ENCODE data around the gene TRIM28.
"Not testable (repeated sequence)": the region's sequence is repeated elsewhere in the genome, so short reads cannot be mapped to it uniquely, and the experiment has no call there.

Gene TRIM28

DNA sequence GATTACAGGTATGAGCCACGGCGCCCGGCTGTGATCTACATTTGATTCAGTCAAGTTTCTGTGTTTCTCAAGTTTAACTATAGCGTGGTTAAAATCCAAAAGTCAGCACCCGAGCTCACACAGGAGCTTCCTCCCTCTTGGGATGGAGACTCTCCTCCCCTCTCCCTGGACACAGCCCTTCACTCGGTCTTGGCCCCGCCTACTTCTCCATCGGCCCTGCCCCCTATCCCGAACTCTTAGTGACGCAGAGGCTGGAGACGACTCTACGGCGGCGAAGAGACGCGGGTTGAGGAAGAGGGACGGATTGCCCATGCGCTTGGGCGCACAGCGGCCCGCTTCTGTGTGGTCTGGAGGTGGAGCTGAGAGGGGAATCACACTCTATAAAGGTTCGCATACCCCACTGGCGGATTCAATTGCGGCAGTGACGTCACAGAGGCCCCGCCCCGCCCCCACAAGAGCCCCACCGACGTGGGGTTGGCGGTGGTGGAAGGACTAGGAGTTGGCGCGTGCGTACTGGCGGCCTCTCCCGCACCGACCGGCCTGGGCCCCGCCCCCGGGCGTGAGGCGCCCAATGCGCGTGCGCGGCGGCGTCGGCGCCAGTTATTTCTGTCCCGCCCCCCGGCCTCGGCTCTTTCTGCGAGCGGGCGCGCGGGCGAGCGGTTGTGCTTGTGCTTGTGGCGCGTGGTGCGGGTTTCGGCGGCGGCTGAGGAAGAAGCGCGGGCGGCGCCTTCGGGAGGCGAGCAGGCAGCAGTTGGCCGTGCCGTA, at the start of gene TRIM28:
Gene TRIM28, plus strand, starts transcription at position 239 of the 765 bp plus-strand sequence. CDS start 694 bp downstream, outside the sequence.
- DNase-seq (ENCODE audit: low read depth): peak; percentile 100

DNA sequence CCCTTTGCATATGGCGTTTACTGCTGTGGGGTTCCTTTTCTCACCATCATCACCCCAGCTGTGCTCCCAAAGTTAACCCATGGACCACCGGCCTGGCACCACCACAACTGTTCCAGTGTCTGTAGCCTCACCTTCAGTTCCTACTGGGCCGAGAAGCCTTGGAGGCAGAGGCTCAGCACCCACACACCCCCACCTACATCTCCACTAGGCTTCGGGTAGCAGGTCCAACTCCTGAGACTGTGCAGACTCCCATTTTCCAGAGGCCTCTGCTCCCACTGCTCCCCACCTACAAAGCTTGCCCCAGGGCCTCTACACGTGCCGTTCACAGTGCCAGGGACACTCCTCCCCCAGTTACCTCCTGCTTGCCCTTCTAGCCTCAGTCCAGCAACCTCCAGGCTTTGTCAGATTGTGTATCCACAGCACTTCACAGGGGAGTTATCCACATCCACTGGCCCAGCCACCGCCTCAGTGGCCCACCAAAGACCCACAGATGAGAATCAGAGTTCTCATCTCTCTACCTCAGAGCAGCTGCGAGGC, 46.2 kb upstream of the TRIM28 start:
- no peak for DNase-seq (ENCODE audit: low read depth)

DNA sequence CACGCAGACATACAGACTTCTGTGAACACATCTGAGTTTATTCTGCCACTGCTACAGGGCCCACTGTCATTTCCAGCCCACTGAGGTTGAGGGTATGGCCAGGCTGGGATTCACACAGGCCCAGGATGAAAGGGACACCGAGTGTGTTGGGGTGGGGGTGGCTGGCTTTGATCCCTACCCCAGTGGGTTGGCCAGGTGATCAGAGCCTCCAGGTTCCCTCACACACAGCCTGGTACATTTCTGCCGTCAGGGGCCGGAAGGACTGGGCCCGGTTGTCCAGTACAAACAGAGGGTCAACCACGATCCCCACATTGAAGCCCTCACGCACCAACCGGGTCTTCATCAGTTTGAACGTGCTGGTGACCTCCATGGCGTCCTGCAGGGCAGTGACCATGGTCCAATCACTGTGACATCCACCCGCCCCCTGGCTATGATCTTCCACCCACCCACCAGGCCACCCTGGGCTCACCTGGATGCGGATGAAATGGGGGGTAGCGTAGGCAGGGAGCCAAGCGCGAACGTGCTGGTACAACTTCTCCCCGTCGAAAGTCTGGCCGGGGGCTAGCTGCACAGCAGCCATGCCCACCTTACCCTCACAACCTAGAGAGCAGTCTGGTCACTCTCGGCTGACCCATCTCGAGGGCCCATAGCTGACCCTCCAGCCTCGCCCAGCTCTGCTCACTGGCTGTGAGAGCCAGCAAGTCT, 45.4 kb upstream of the TRIM28 start:
- DNase-seq (ENCODE audit: low read depth): no peak

DNA sequence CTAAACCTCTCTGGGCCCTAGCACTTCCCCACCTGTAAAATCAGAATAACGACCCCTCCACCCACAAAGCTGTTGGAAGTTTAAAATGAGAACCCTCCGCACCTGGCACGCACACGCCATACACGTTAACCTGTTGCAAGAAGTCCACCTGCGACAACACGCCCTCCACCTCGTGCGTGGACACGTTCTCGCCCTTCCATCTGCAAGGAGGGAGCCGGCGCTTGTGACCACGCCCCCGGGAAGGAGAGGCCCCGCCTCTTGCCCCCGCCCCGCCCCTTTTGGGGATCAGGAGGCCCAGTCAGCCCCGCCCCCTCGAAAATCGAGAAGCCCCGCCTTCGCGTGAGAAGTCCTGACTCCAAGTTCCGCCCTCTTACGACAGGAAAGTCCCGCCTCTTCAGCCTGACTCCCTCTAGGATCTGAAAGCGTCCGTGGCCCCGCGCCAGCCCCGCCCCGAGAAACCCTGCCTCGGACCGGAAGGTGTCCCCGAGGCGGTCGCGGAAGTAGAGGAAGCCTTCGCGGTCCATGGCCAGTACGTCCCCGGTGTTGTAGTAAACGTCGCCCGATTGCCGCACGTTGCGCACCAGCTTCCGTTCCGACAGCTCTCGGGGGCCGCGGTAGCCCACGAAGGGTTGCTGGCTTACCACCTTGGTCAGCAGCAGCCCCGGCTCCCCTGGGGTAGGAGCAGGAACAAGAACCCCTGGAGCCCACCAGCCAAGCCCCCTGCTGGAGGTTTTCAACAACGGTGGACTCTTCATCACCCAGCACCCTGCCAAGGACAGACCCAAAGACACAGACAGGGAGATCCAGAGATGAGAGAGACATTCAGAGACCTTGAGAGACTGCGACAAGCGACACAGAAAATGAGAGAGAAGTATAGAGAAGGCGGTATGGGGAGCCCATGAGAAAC, 44.6 kb upstream of the TRIM28 start:
- DNase-seq (ENCODE audit: low read depth): peak; percentile 93

DNA sequence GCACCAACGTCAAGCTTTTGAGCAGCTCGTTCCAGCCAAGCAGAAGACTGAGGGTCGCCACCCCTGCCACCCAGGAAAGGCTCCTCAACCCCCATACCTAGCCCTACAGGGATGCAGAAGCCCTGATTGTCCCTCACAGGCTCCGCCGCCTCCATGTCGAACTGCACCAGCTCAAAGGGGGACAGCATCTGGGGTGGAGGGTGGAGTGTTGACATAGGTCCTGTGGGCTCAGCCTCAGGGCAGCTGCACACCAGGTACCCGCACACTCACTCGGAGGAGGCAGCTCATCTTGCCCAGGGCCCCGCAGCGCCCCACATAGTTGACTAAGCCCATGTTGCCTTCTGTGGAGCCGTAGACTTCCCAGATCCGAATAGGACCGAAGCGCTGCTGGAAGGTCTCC, 43.6 kb upstream of the TRIM28 start:
- DNase-seq (ENCODE audit: low read depth): no peak

DNA sequence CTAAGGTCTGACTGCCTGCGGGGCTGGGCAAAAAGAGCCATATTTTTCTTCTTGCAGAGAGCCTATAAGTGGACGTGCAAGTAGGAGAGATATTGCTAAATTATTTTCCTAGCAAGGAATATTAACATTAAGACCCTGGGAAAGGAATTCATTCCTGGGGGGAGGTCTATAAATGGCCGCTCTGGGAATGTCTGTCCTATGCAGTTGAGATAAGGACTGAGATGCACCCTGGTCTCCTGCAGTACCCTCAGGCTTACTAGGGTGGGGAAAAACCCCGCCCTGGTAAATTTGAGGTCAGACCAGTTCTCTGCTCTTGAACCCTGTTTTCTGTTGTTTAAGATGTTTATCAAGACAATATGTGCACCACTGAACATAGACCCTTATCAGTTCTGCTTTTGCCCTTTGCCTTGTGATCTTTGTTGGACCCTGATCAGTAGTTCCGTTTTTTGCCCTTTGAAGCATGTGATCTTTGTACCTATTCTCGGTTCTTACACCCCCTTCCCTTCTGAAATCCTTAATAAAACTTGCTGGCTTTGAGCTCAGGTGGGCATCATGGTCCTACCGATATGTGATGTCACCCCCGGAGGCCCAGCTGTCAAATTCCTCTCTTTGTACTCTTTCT, 36.2 kb upstream of the TRIM28 start:
- not testable (repeated sequence) for DNase-seq (ENCODE audit: low read depth)

DNA sequence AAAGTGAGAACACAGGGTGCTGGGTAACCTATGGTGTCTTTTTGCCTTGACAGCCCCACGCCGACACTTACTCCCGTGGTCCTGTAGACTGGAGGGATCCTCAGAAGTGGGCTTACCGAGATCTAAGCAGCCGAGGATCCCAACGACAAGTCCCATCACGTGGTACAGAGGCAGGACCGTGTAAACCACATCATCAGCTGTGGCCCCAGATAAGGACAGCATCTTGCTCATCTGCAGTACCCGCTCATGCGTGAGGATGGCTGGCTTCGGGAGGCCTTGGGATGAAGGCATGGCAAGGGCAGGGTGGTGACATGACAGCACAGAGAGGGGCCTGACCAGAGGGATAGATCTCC, 34.2 kb upstream of the TRIM28 start:
- no peak for DNase-seq (ENCODE audit: low read depth)

DNA sequence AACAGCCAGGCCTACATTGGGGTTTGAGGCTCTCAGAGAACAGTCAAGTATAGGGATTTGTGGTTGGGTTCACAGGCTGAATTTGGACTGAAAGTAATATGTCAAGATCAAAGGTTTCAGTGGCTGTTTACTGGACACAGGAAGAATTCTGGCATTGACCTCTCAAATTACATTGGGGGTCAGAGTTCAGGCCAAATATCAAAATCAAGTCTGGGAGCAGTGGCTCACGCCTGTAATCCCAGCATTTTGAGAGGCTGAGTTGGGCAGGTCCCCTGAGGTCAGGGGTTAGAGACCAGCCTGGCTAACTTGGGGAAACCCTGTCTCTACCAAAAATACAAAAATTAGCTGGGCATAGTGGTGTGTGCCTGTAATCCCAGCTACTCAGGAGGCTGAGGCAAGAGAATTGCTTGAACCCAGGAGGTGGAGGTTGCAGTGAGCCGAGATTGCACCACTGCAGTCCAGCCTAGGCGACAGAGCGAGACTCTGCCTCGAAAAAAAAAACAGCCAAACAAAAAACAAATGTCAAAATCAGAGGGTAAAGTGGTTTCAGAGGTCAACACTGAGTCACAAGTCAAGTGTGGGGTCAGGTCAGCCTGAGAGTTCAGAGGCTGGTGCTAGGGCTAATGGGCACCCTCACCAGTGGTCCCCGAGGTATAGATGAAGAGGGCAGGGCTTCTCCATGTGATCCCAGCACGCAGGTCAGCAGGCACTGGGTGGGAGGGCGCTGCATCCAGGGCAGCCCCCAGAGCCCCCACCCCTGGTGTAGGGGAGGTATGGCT, 33.6 kb upstream of the TRIM28 start:
- DNase-seq (ENCODE audit: low read depth): no peak

DNA sequence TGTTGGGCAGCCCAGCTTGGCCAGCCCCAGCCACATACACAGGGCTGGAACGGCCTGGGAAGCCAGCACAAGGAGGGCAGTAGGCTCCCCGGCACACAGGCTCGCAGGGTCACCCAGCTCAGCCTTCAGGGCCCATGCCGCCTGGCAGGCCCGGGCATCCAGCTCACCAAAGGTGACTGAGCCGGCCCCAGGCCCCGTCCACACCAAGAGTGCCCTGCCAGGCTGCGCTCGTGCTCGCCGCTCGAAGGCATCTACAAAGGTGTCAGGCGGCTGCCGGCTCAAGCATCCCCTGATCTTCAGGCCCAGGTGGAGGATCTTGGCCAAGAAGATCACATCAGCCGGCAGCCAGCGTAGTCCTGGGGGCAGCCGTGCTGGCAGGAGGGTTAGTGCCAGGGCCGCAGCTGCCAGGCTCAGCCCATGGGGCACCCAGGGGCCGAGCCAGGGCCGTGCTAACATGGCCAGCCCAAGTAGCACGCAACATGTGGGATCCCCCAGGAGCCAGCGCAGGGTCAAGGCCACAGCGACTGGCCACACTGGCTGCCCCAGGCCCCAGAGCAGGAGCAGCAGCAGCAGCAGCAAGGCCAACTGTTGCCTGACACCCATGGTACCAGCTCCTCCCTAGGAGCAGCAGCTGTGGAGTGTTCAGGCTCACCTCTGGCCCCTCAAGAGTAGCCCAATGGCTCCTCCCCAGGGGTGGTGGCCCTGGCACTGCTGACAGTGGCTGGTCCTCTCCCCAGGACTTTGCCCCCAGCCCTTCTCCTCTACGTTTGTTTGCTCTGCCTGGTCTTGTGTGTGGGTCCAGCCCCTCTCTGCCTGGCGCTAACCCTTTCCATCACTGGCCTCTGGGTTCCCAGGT, 32.3 kb upstream of the TRIM28 start, which contains the start of gene SLC27A5:
Gene SLC27A5, minus strand, starts transcription at position 640 of the 856 bp plus-strand sequence. Its CDS starts 37 bp downstream, at position 603.
- DNase-seq (ENCODE audit: low read depth): no peak

DNA sequence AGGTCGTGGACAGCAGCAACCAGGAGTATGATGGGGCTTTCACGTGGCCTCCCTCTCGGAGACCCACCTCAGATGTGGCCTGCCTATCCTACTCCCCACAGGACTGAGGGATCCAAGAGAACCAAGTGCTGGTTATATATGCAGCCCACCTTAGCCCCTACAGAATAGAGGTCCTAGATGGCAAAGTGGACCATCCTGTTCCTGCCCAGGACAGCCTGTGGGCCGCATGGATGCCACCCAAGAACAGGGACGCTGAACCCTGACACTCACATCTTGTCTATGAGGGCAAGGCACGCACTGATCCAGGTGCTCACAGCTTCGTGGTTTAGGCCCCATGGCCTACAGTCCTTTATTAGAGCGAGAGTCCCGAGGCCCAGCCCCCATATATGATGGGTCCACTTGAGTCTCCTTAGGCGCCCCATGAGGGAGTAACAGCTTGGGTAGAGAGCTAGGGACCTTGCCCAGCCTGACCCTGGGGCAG, 30.6 kb upstream of the TRIM28 start:
- no peak for DNase-seq (ENCODE audit: low read depth)

DNA sequence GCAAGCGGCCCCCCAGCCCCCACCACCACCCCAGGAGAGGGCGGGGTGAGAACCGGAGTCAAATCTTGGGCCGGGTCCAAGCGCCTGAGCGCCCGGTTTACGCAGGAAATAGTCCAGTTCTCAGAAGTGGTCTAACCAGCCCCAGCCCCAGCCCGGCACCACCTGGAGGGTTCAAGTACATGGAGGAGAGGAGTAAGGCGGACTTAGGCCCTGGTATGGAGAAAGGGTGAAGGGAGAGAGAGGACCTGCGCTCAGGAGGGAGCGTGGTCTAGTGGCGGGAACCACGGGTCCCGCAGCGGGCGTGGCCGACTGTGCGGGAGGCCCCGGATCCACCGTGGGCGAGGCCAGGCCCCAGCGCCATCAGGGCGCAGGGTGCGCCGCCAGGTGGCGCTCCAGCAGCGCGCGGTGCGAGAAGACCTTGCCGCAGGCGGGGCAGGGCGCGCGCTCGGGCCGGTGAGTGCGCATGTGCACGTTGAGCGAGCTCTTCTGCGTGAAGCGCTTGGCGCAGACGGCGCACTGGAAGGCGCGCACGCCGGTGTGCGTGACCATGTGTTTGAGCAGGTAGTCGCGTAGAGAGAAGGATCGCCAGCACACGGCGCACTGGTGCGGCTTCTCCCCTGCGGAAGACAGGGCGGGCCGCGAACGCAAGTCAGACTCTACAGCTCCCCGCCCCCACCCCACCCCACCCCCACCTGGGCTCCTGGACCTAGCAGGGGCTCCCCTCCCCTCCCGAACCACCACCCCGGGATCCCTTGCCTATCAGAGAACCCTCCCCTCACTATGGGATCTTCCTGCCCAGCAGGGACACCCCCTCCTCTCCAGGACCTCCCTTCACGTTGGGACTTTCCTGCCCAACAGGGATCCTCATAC, 29.9 kb upstream of the TRIM28 start:
- DNase-seq (ENCODE audit: low read depth): peak; percentile 90

DNA sequence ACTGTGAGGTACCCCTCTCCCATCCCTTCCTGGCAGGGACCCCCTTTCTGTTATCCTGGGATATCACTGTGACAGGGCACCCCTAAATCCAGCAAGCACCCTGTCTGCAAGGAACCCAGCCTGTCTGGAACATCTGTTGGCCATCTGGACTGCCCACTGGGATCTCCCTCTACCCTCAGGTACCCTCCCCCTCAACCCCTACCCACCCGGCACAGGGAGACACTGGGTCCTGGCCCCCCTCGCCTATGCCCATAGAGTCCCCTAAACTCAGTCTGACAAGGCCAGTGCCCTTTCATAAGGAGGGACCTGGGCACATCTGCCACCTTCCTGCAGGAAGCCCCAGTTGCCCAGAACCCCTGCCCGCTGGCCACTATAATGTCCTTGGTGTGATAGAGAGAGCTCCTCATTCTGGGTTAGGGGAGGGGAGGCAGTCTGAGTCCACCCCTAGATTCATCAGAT, 29.3 kb upstream of the TRIM28 start:
- no peak for DNase-seq (ENCODE audit: low read depth)

DNA sequence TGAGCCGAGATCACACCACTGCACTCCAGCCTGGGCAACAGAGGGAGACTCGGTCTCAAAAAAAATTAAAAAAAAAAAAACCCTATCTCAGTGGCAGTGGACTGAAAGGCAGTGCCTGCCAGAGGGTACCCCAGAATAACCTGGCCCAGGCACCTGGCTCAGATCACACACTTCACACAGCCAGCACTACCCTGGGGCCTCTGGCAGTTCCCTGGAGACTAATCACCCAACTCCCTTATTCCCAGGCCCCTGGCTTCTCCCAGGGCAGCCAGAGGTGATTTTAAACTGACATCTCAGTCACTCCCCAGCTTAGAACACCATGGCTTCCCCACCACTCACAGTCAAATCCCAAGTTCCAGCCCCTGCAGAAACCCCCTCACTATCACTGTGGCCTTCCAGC, 28.6 kb upstream of the TRIM28 start:
- DNase-seq (ENCODE audit: low read depth): no peak

DNA sequence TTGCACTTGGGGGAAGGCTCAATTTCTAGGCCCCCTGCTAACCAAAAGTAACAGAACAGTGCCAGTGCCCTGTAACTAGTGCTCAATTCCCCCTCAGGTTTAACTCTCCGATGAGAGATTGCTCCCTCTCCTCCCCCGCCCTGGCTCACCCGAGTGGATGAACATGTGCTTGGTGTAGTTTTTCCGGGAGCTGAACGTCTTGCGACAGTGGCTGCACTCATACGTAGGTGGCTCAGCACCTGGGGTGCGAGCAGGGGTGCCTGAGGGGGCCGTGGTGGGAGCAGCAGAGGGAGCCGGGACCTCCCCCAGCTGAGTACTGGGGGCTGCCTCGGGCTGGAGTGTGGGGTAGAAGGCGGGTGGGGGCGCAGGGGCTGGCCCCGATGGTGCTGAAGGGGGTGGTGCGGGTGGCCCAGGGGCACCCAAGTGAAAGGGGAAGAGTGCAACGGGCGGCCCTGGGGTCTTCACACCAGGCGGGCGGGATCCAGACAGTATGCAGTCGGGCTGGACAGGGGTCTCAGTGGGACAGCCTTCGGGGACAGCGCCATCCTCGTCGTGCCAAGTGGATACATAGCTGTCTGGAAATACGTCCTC, 27.5 kb upstream of the TRIM28 start:
- no peak for DNase-seq (ENCODE audit: low read depth)

DNA sequence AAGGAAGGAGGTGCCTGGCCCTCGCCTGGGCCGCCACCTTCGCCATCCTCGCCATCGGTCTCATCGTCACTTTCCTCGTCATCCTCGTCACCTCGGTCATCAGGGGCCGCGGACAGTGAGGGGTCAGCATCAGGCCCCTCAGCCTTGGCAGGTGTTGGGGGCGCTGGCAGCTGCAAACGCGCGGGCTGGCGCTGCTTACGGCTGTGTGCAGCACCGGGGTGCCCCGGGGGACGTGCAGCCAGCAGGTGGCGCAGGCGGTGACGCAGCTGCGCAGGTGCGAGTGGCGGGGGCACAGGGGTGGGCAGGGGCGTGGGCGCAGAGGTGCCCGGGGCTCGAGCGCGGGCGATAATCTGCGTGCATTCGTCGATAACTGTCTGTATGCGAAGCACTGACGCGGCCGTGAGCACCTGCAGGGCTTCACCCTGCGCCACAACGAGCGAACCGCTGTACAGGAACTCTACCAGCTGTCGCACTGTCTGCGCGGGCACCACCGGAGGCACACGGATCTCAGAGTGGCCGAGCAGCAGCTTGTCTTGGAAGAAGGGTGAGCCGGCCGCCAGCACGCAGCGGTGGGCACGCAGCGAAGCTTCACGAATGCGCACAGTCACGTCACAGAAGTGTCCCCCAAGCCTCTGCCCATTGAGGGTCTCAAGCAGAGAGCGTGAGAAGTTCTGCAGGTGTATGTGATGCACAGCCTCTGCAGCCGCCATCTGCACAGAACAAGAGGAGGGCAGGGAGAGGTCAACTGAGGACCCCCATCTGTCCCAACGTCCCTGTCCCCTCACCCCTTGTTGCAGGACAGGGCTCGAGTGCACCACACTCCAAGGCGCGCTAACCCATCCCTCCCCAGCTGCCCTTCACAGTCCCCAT, 26.7 kb upstream of the TRIM28 start:
- DNase-seq (ENCODE audit: low read depth): no peak

DNA sequence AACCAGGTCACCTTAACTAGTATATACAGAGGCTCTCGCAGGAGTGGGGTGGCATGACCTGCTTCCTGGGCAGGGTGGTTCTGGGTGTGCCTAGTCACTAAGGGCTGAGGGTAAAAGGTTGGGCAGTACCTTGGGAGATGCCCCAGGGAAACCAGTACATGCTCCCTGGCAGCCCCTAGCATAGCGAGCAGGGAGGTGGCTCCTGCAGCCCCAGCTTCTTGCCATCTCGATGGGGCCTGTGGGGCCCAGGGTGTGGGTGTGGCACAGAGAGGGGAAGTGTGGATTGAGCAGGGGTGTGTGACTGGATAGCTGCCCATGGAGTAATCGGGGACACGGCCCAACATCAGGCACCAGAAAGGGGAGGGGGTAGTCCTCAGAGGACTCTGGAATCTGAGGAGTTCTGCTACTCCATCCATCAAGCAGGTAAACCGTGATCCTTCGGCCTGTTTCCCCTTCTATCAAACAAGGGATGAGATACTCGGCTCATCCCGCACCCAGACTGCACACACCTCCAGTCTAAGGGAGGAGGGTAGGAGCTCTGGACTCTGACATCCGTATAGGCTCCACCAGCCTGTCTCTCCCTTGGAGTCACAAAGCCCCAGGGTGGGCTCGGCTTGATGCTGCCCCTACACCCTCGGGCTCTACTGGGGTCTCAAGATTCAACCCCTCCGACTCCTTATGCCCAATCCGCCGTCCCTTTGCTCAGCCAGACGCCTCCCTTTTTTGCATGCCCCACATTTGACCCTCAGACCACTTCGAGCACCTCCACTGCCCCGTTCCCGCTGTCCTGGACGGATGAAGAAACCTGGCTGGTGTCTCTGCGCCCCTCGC, 25.4 kb upstream of the TRIM28 start:
- DNase-seq (ENCODE audit: low read depth): no peak

DNA sequence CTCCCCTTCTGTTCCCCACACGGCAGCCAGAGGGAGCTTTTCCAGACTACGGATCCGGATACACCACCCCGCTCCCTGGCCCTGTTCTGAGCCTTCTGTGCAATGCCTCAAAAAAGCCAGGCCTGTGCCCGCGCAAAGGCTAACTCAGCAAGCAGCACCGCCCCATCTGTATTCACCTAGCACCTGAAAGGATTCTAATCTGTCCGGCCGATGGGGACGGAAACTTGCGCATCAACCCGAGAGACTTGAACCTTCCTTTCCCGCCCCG, 24.8 kb upstream of the TRIM28 start:
- DNase-seq (ENCODE audit: low read depth): peak; percentile 24

Data from activated gamma-delta T cell treated with anti-CD3 and anti-CD28 coated beads, Interleukin-2, amount 50 U/mL, for 16 hours (primary cell).